Parathyroid adenoma (tissue), 2 donors: ENCODE data around the gene SPATA9.
"Not testable (repeated sequence)": the region's sequence is repeated elsewhere in the genome, so short reads cannot be mapped to it uniquely, and the experiment has no call there.

ENCODE experiments used
- H2AFZ ChIP-seq: fragments of 300-600 bp; sonication (generic); one replicate; pipeline ENCODE4 v1.7.0; 2017; ENCODE audit warnings: antibody characterized with exemption, mild to moderate bottlenecking
- H3K27ac ChIP-seq: fragments of 300-600 bp; sonication (generic); one replicate; pipeline ENCODE4 v1.7.0; 2017
- H3K27me3 ChIP-seq: fragments of 300-600 bp; sonication (generic); one replicate; pipeline ENCODE4 v1.7.0; 2017; ENCODE audit warnings: low read length; ENCODE audit not compliant: control insufficient read depth, insufficient read depth
- H3K36me3 ChIP-seq: fragments of 300-600 bp; sonication (generic); one replicate; pipeline ENCODE4 v1.7.0; 2017; ENCODE audit warnings: low read length; ENCODE audit not compliant: control insufficient read depth, insufficient read depth
- H3K4me1 ChIP-seq: fragments of 300-600 bp; sonication (generic); one replicate; pipeline ENCODE4 v1.7.0; 2017; ENCODE audit warnings: control low read depth
- H3K4me2 ChIP-seq: fragments of 300-600 bp; sonication (generic); one replicate; pipeline ENCODE4 v1.7.0; 2017; ENCODE audit warnings: low read length
- H3K4me3 ChIP-seq: fragments of 300-600 bp; sonication (generic); one replicate; pipeline ENCODE4 v1.7.0; 2017; ENCODE audit warnings: low read depth, low read length
- H3K79me2 ChIP-seq: fragments of 300-600 bp; sonication (generic); one replicate; pipeline ENCODE4 v1.7.0; 2017; ENCODE audit warnings: control low read depth
- H3K9ac ChIP-seq: fragments of 300-600 bp; sonication (generic); one replicate; pipeline ENCODE4 v1.7.0; 2017; ENCODE audit warnings: mild to moderate bottlenecking
- H3K9me3 ChIP-seq: fragments of 300-600 bp; sonication (generic); one replicate; pipeline ENCODE4 v1.7.0; 2017; ENCODE audit warnings: low read length; ENCODE audit not compliant: control insufficient read depth
- TF ChIP-seq, protein P1 (sequence below): fragments of 300-600 bp; sonication (generic); IDR thresholded peaks from one replicate; pipeline ENCODE4 v1.7.0; 2017; ENCODE audit warnings: antibody characterized with exemption, mild to moderate bottlenecking
- donor health status: primary hyperparathyroidism.

SPATA9 gene

DNA sequence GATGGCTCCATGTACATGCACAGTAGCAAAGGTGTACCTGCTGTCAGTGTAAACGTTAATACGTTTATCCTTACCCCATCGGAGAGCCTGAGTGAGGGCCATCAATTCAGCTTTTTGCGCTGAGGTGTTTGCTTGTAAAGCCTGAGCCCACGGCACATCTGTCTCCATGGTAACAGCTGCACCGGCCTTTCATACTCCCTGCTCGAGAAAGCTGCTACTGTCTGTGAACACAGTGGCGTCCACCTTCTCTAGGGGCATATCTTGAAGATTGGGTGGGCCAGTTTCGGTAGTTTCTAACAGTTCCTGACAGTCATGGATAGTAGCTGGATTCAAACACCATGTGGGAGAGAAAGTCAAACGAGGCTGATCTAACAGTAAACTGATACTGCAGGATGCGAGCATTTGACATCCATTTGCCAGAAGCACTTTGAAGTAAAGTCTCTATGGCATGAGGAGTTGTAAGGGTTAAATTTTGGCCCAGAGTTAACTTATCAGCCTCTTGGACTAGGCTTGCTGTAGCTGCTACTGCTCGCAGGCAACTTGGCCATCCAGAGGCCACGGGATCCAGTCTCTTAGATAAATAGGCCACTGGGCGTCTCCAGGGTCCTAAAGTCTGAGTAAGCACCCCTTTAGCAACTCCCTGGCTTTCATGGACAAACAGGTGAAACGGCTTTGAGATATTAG lies 27.3 kb upstream of the SPATA9 start:
- peak overlapping the region; percentile 27 for H3K4me3 ChIP-seq
- H3K27ac ChIP-seq, result no peak overlapping the region
- no peaks in the 10 kb centered on the region for H3K79me2 ChIP-seq
- peak overlapping the region; percentile 75 for H2AFZ ChIP-seq
- no peaks in the 10 kb centered on the region for H3K9me3 ChIP-seq
- no peak overlapping the region for H3K9ac ChIP-seq
- no peaks in the 10 kb centered on the region for H3K27me3 ChIP-seq
- no peaks in the 10 kb centered on the region for H3K4me1 ChIP-seq
- no peaks in the 10 kb centered on the region for H3K36me3 ChIP-seq
- TF ChIP-seq, protein P1, sequence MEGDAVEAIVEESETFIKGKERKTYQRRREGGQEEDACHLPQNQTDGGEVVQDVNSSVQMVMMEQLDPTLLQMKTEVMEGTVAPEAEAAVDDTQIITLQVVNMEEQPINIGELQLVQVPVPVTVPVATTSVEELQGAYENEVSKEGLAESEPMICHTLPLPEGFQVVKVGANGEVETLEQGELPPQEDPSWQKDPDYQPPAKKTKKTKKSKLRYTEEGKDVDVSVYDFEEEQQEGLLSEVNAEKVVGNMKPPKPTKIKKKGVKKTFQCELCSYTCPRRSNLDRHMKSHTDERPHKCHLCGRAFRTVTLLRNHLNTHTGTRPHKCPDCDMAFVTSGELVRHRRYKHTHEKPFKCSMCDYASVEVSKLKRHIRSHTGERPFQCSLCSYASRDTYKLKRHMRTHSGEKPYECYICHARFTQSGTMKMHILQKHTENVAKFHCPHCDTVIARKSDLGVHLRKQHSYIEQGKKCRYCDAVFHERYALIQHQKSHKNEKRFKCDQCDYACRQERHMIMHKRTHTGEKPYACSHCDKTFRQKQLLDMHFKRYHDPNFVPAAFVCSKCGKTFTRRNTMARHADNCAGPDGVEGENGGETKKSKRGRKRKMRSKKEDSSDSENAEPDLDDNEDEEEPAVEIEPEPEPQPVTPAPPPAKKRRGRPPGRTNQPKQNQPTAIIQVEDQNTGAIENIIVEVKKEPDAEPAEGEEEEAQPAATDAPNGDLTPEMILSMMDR, result no peak
- H3K4me2 ChIP-seq, result peak overlapping the region; percentile 56

DNA sequence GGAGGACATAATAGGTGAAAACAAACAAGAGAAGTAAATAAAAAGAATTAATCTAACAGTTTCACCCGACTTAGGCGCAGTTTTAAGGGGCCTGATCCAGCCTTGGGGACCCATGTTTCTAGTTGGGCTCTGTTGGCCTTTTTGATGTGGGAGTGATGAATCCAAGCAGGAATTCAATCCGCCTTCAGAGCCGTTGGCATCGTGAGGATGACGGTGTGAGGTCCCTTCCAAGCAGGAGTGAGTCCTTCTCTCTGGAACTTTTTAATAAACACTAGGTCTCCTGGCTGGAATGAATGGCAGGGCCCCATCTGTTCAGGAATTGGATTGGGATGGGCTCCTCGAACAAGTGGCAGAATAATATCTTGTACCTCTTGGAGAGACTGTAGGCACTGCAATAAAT lies 26.1 kb upstream of the SPATA9 start:
- H3K9me3 ChIP-seq, result no peaks in the 10 kb centered on the region
- H3K79me2 ChIP-seq, result no peaks in the 10 kb centered on the region
- no peak overlapping the region for H2AFZ ChIP-seq
- H3K4me1 ChIP-seq, result no peaks in the 10 kb centered on the region
- H3K9ac ChIP-seq, result no peak overlapping the region
- TF ChIP-seq, protein P1, result no peak
- H3K36me3 ChIP-seq, result no peaks in the 10 kb centered on the region
- no peak overlapping the region for H3K27ac ChIP-seq
- no peak overlapping the region for H3K4me3 ChIP-seq
- H3K4me2 ChIP-seq, result no peak overlapping the region
- no peaks in the 10 kb centered on the region for H3K27me3 ChIP-seq

DNA sequence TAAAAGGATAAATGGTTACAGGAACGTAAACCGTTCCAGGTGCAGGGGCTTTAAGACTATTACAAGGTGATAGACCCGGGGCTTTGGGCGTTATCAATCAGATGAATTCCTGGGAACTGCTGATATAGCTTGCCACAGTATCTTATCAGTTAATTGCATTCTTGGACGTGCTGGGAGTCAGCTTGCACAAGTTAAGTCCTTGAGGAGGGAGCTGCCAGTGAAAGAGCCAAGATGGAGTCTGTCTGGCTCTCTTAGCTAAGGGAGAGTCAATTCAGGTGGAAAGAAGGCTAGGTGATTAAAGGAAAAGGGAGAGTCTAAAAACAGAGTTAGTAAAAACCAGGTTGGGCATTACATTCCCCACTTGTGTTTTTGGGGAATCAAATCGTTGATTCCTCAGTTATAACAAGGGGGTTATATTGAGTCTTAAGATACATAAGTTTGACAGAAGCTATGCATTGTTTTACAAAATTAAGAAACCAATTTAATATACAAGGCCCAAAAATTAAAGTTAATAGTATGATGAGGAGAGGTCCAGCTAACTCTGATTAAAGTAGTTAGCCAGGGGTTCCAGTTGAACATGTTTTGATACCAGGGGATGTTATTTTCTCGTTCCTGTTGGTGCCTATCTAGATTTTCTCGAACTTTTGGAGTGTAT lies 24.9 kb upstream of the SPATA9 start:
- not testable (repeated sequence) for H3K9ac ChIP-seq, H2AFZ ChIP-seq, H3K4me3 ChIP-seq, H3K4me1 ChIP-seq, H3K27ac ChIP-seq, H3K4me2 ChIP-seq, H3K36me3 ChIP-seq, H3K79me2 ChIP-seq, H3K27me3 ChIP-seq, H3K9me3 ChIP-seq

DNA sequence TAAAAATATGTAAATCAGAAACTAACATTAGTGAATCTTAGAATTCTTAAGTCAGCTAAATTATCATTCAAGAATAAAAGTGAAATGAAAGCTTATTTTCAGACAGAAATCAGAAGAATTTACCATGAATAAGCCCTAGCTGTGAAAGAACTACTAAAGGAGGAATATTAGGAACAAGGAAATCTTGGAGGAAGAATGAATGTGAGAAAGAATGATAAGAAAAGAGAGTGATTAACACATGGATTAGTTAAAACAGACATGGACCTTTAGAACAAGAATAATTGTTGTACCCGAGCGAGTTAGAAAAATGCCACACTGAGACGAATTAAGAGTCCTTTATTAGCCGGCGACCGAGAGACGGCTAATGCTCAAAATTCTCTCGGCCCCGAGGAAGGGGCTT lies 24.3 kb upstream of the SPATA9 start:
- TF ChIP-seq, protein P1, result no peak
- H3K36me3 ChIP-seq, result no peaks in the 10 kb centered on the region
- H2AFZ ChIP-seq, result no peak overlapping the region

DNA sequence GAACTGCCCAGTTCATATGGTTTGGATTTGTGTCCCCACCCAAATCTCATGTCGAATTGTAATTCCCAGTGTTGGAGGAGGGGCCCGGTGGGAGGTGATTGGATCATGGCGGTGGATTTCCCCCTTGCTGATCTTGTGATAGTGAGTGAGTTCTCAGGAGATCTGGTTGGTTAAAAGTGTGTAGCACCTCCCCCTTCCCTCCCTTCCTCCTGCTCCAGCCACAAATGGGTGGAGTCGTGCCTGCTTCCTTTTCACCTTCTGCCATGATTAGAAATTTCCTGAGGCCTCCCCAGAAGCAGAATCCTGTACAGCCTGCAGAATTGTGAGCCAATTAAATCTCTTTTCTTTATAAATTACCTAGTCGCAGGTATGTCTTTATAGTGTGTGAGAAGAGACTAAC lies 23.4 kb upstream of the SPATA9 start:
- not testable (repeated sequence) for H3K27ac ChIP-seq, H3K4me2 ChIP-seq, H3K4me1 ChIP-seq, H3K9me3 ChIP-seq, H2AFZ ChIP-seq, H3K36me3 ChIP-seq, H3K4me3 ChIP-seq, H3K27me3 ChIP-seq, H3K9ac ChIP-seq, H3K79me2 ChIP-seq

More for the DNA sequence above, 24.3 kb upstream of the SPATA9 start:
- Histone ChIP-seq H3K27ac (no peak overlapping the region), H3K27me3 (no peaks in the 10 kb centered on the region), H3K9me3 (no peaks in the 10 kb centered on the region), H3K4me2 (no peak overlapping the region), H3K79me2 (no peaks in the 10 kb centered on the region), H3K4me1 (no peaks in the 10 kb centered on the region), H3K9ac (no peak overlapping the region), H3K4me3 (no peak overlapping the region)
